ENCODE results near the gene HEXD. TPM values are rescaled to one million over a fixed set of nuclear protein-coding genes. Genes with fewer than 3 reads are reported as not detected.

HEXD gene
- polyA plus RNA-seq, 3 donors = 8.9 to 61.5 (median 12.7) TPM

DNA sequence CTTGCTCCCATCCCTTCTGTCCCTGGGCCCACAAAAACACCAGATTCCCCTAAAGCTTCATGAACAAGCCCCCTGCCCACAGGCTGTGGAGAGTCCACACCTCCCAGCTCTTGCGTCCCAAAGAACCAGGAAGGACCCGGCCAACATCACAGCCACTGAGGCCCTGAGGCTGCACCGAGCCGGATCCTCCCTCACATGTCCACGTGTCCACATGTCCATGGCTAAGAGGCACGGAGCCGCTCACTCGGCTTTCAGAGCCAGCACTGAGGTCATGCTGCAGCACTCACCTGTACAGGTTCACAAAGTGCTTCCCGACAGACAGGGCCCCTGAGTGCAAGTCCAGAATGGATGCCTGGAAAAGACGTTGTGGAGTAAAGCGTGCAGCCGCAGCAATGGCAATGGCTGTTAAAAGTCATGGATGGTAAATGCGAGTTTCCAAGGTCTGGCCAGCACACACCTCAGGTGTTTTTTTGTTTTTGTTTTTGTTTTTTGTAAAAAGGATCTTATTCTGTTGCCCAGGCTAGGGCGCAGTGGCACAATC lies 11.9 kb upstream of the HEXD start:
- no peak overlapping the region for H3K27ac ChIP-seq (ENCODE audit: low read depth in 1 of 2, low read length in 2 of 2)
- H3K4me3 ChIP-seq (replicated peaks in 1 of 3; ENCODE audit: low read depth in 2 of 3, low read length in 3 of 3) = no peak overlapping the region
- H4K20me1 ChIP-seq (ENCODE audit: insufficient read depth, low read length) = peaks cover 3% of the 10 kb centered on the region
- H3K27ac Mint-ChIP-seq = peak overlapping the region in 1 of 7 donors; percentile 50
- H3K79me2 ChIP-seq (ENCODE audit: insufficient read depth, low read length) = no peaks in the 10 kb centered on the region
- peaks cover 0 to 5% (median 1%) of the 10 kb centered on the region in 3 donors for H3K27me3 Mint-ChIP-seq (ENCODE audit: low read depth in 3 of 3)
- peaks cover 10 to 13% of the 10 kb centered on the region in 2 donors for H3K4me1 ChIP-seq (ENCODE audit: control insufficient read depth in 1 of 2, insufficient read depth in 2 of 2, low read length in 2 of 2)
- no peak overlapping the region for H3K9ac ChIP-seq (ENCODE audit: insufficient read depth, low read length, poor library complexity, severe bottlenecking)
- H3K4me2 ChIP-seq (replicated peaks; ENCODE audit: extremely low read depth, low read length, poor library complexity, severe bottlenecking) = no peak overlapping the region
- 96% methylated on average over 12 of the region's 14 CpGs for WGBS (ENCODE audit: insufficient coverage)
- H3K4me3 Mint-ChIP-seq = no peak overlapping the region
- H3K36me3 Mint-ChIP-seq = peaks cover 41 to 52% of the 10 kb centered on the region in 2 donors
- intact Hi-C loops (cut with micrococcal nuclease) = no loop called here
- H3K4me1 Mint-ChIP-seq = peaks cover 18% of the 10 kb centered on the region
- TF ChIP-seq, protein P1, sequence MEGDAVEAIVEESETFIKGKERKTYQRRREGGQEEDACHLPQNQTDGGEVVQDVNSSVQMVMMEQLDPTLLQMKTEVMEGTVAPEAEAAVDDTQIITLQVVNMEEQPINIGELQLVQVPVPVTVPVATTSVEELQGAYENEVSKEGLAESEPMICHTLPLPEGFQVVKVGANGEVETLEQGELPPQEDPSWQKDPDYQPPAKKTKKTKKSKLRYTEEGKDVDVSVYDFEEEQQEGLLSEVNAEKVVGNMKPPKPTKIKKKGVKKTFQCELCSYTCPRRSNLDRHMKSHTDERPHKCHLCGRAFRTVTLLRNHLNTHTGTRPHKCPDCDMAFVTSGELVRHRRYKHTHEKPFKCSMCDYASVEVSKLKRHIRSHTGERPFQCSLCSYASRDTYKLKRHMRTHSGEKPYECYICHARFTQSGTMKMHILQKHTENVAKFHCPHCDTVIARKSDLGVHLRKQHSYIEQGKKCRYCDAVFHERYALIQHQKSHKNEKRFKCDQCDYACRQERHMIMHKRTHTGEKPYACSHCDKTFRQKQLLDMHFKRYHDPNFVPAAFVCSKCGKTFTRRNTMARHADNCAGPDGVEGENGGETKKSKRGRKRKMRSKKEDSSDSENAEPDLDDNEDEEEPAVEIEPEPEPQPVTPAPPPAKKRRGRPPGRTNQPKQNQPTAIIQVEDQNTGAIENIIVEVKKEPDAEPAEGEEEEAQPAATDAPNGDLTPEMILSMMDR (IDR thresholded peaks at IDR 0.05) = no peak
- DNase-seq = no peak
- H3K27me3 ChIP-seq (ENCODE audit: control insufficient read depth in 2 of 2, insufficient read depth in 2 of 2, low read length in 2 of 2) = no peaks in the 10 kb centered on the region
- H3K9me3 ChIP-seq (replicated peaks in 1 of 2; ENCODE audit: control insufficient read depth in 1 of 2, insufficient read depth in 1 of 2, low read length in 2 of 2) = no peaks in the 10 kb centered on the region
- H3K36me3 ChIP-seq (replicated peaks in 1 of 2; ENCODE audit: control insufficient read depth in 1 of 2, insufficient read depth in 2 of 2, low read length in 2 of 2) = peaks cover 16 to 46% of the 10 kb centered on the region in 2 donors
- H3K9me3 Mint-ChIP-seq = no peaks in the 10 kb centered on the region
- no peak overlapping the region for H2AFZ ChIP-seq (ENCODE audit: insufficient read depth, low read depth, low read length, poor library complexity, severe bottlenecking)

DNA sequence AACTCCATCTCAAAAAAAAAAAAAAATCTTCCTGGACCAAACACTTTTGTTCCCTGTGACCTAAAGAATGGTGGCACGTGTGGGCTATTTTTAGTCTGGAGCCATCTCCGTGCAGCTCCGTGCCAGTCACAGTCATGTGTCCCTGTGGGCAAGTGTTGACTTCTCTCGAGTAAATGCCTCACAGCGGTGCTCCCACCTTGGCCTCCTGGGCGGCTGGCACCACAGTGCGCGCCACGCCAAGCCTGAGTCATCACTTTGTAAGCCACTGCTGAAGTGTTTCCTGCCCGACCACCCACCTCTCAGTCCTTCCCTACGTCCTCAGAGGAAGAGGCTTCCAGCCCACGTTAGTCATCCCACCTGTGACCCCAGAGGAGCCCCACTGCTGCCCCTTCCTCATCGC lies 10.9 kb upstream of the HEXD start:
- DNase-seq = peak in 2 of 3 donors; percentile 18 to 41
- TF ChIP-seq, protein P1 (IDR thresholded peaks at IDR 0.05) = no peak
- H3K4me3 Mint-ChIP-seq = no peak overlapping the region

More for the DNA sequence above, 10.9 kb upstream of the HEXD start:
- Histone ChIP-seq H3K27ac (ENCODE audit: low read depth in 1 of 2, low read length in 2 of 2) (no peak overlapping the region), H3K9me3 (replicated peaks in 1 of 2; ENCODE audit: control insufficient read depth in 1 of 2, insufficient read depth in 1 of 2, low read length in 2 of 2) (no peaks in the 10 kb centered on the region), H3K4me2 (replicated peaks; ENCODE audit: extremely low read depth, low read length, poor library complexity, severe bottlenecking) (no peak overlapping the region), H3K9ac (ENCODE audit: insufficient read depth, low read length, poor library complexity, severe bottlenecking) (no peak overlapping the region), H3K79me2 (ENCODE audit: insufficient read depth, low read length) (no peaks in the 10 kb centered on the region), H3K4me1 (ENCODE audit: control insufficient read depth in 1 of 2, insufficient read depth in 2 of 2, low read length in 2 of 2) (peaks cover 3 to 8% of the 10 kb centered on the region in 2 donors), H4K20me1 (ENCODE audit: insufficient read depth, low read length) (peaks cover 3% of the 10 kb centered on the region), H3K27me3 (ENCODE audit: control insufficient read depth in 2 of 2, insufficient read depth in 2 of 2, low read length in 2 of 2) (no peaks in the 10 kb centered on the region), H3K36me3 (replicated peaks in 1 of 2; ENCODE audit: control insufficient read depth in 1 of 2, insufficient read depth in 2 of 2, low read length in 2 of 2) (peaks cover 16 to 46% of the 10 kb centered on the region in 2 donors), H2AFZ (ENCODE audit: insufficient read depth, low read depth, low read length, poor library complexity, severe bottlenecking) (no peak overlapping the region), H3K4me3 (replicated peaks in 1 of 3; ENCODE audit: low read depth in 2 of 3, low read length in 3 of 3) (no peak overlapping the region)
- Mint-ChIP-seq H3K36me3 (peaks cover 39 to 51% of the 10 kb centered on the region in 2 donors), H3K9me3 (no peaks in the 10 kb centered on the region), H3K4me1 (peaks cover 13% of the 10 kb centered on the region), H3K27me3 (ENCODE audit: low read depth in 3 of 3) (peaks cover 0 to 5% (median 3%) of the 10 kb centered on the region in 3 donors), H3K27ac (peak overlapping the region in 1 of 7 donors; percentile 46)
- 10% methylated on average over 13 of the region's 13 CpGs for WGBS (ENCODE audit: insufficient coverage)
- intact Hi-C loops (cut with micrococcal nuclease) = no loop called here
